ENCODE measurements around the gene CCSER1. TPM values are rescaled to one million over a fixed set of nuclear protein-coding genes. Genes with fewer than 3 reads are reported as not detected.

Gene CCSER1
- total RNA-seq, 1 donor: under 0.01 TPM

- TF ChIP-seq CTCF (IDR thresholded peaks at IDR 0.05; ENCODE audit: insufficient read depth, low read length): no peak
- no peak overlapping the region for H3K4me3 ChIP-seq (ENCODE audit: low read depth, low read length)
- no peak for DNase-seq (ENCODE audit: low read depth)
Observed at GRCh38 chr4:91485415-91485814, 1358.2 kb downstream of the CCSER1 start.

DNA sequence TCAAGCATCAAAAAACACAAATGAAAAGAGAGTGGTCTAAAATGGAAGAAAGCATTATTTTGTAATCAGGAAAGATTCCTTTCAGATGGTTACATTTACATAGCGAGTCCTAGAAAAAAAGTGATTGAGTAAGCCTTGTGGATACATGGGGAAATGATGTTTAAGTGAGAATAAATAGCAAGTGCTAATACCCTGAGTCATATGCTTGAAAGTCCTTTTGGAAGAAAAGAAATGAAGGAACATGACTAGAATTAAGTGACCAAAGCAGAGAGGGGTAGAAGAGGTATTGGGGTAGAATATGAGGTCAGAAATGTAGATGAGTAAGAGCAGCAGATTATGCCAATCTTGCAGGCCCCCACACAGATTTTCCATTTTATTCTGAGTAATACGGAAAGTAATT lies 1361.8 kb downstream of the CCSER1 start:
- DNase-seq (ENCODE audit: low read depth): no peak
- H3K4me3 ChIP-seq (ENCODE audit: low read depth, low read length): no peak overlapping the region
- no peak for TF ChIP-seq CTCF (IDR thresholded peaks at IDR 0.05; ENCODE audit: insufficient read depth, low read length)

- DNase-seq (ENCODE audit: low read depth): no peak
- no peak for TF ChIP-seq CTCF (IDR thresholded peaks at IDR 0.05; ENCODE audit: insufficient read depth, low read length)
Observed at GRCh38 chr4:91497892-91498291, 1370.7 kb downstream of the CCSER1 start.

GRCh38 chr4:91502365-91502764 lies 1375.2 kb downstream of the CCSER1 start:
- no peak overlapping the region for H3K4me3 ChIP-seq (ENCODE audit: low read depth, low read length)
- DNase-seq (ENCODE audit: low read depth): no peak
- no peak for TF ChIP-seq CTCF (IDR thresholded peaks at IDR 0.05; ENCODE audit: insufficient read depth, low read length)

More at GRCh38 chr4:91497892-91498291, 1370.7 kb downstream of the CCSER1 start:
- H3K4me3 ChIP-seq (ENCODE audit: low read depth, low read length): no peak overlapping the region

GRCh38 chr4:91513326-91513725 lies 1386.1 kb downstream of the CCSER1 start:
- no peak overlapping the region for H3K4me3 ChIP-seq (ENCODE audit: low read depth, low read length)
- DNase-seq (ENCODE audit: low read depth): no peak
- TF ChIP-seq CTCF (IDR thresholded peaks at IDR 0.05; ENCODE audit: insufficient read depth, low read length): no peak

- DNase-seq (ENCODE audit: low read depth): no peak
- no peak overlapping the region for H3K4me3 ChIP-seq (ENCODE audit: low read depth, low read length)
- no peak for TF ChIP-seq CTCF (IDR thresholded peaks at IDR 0.05; ENCODE audit: insufficient read depth, low read length)
Observed at GRCh38 chr4:91519155-91519554, 1392.0 kb downstream of the CCSER1 start.

- no peak overlapping the region for H3K4me3 ChIP-seq (ENCODE audit: low read depth, low read length)
- no peak for DNase-seq (ENCODE audit: low read depth)
- TF ChIP-seq CTCF (IDR thresholded peaks at IDR 0.05; ENCODE audit: insufficient read depth, low read length): no peak
Observed at GRCh38 chr4:91525621-91526020, 1398.4 kb downstream of the CCSER1 start.

All from fibroblast of the aortic adventitia (primary cell).